ENCODE measurements around the gene DAW1. TPM values are rescaled to one million over a fixed set of nuclear protein-coding genes. Genes with fewer than 3 reads are reported as not detected.
A peak's percentile ranks its signal among the peaks of the same experiment; 100 is the strongest.
"Not testable (repeated sequence)": the region's sequence is repeated elsewhere in the genome, so short reads cannot be mapped to it uniquely, and the experiment has no call there.

The DAW1 gene
- polyA plus RNA-seq, 1 of the 3 experiments (the other 2 are of a cell fraction): 1.2 TPM

DNA sequence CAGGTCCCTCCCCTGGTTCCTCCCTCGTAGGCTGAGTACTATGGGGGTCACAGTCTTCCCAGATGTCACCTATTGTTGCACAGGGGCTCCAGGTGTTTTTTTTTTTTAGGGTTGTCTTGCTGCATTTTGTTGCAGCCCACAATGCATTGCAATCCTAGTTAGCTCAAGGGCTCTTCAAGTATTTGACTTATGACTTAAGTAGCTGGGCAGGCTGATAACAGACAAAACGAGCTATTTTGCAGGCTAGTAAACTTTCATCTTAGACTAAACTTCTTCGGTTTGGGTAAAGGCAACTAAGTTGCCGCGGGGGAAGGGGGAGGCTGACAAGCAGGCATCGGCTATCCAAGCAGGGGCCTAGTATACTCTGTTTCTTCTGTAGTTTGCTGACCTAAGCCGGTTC is 64.8 kb downstream of the DAW1 start:
- H3K79me2 ChIP-seq (ENCODE audit: insufficient read depth); H3K9me2 ChIP-seq; H3K27me3 ChIP-seq (ENCODE audit: insufficient read depth); H3K4me3 ChIP-seq (ENCODE audit: low read depth in 2 of 2, low read length in 1 of 2); H2AFZ ChIP-seq (ENCODE audit: low read depth); H3K4me2 ChIP-seq; H3F3A ChIP-seq (replicated peaks; ENCODE audit: insufficient read depth); H3K9ac ChIP-seq; H4K20me1 ChIP-seq (ENCODE audit: insufficient read depth); H3K27ac ChIP-seq (ENCODE audit: low read depth in 2 of 2, low read length in 1 of 2); H3K36me3 ChIP-seq (replicated peaks in 1 of 2; ENCODE audit: control insufficient read depth in 1 of 2, insufficient read depth in 2 of 2, low read length in 1 of 2); POLR2A ChIA-PET; DNase-seq; H3K9me3 ChIP-seq: not testable (repeated sequence)
- 44% methylated on average over 7 of the region's 7 CpGs for WGBS (ENCODE audit: low lambda C conversion rate)
- CTCF ChIA-PET: interaction anchor here (1.5 kb wide), 1 partner anchor 46 kb away, joined by 5 read pairs; no protein-coding TSS in a partner anchor
- peaks cover 0 to 13% of the 10 kb centered on the region in 2 experiments; a peak in 1 of 4 replicates for H3K4me1 ChIP-seq (ENCODE audit: control insufficient read depth in 1 of 2, insufficient read depth in 2 of 2, low read depth in 1 of 2, low read length in 1 of 2)

- Histone ChIP-seq H3K27ac (ENCODE audit: low read depth in 2 of 2, low read length in 1 of 2) (no peak overlapping the region), H3K4me3 (ENCODE audit: low read depth in 2 of 2, low read length in 1 of 2) (peak overlapping the region in 1 of 2 experiments; percentile 32; a peak in 2 of 4 replicates), H3K27me3 (ENCODE audit: insufficient read depth) (no peaks in the 10 kb centered on the region), H3K4me2 (no peak overlapping the region), H2AFZ (ENCODE audit: low read depth) (peak overlapping the region; percentile 69; the same call in 1 of the 2 replicates), H4K20me1 (ENCODE audit: insufficient read depth) (no peaks in the 10 kb centered on the region), H3K9ac (no peak overlapping the region), H3F3A (replicated peaks; ENCODE audit: insufficient read depth) (no peaks in the 10 kb centered on the region), H3K9me2 (no peaks in the 10 kb centered on the region), H3K36me3 (replicated peaks in 1 of 2; ENCODE audit: control insufficient read depth in 1 of 2, insufficient read depth in 2 of 2, low read length in 1 of 2) (no peaks in the 10 kb centered on the region), H3K9me3 (no peaks in the 10 kb centered on the region), H3K4me1 (ENCODE audit: control insufficient read depth in 1 of 2, insufficient read depth in 2 of 2, low read depth in 1 of 2, low read length in 1 of 2) (no peaks in the 10 kb centered on the region), H3K79me2 (ENCODE audit: insufficient read depth) (no peaks in the 10 kb centered on the region)
- ChIA-PET CTCF (interaction anchor here (1.0 to 2.3 kb wide), 4 partner anchors 48 to 718 kb away, joined by 3 to 8 read pairs (median 4); no protein-coding TSS in a partner anchor), POLR2A (no interaction called here)
- 11% methylated on average over 11 of the region's 11 CpGs for WGBS (ENCODE audit: low lambda C conversion rate)
- peak; percentile 31 for DNase-seq
- no peak for TF ChIP-seq REST (IDR thresholded peaks at IDR 0.05; ENCODE audit: low read depth, low read length)
- TF ChIP-seq CTCF (IDR thresholded peaks at IDR 0.05): peak; percentile 72
- TF ChIP-seq FOSL2 (IDR thresholded peaks at IDR 0.05; ENCODE audit: borderline replicate concordance, low read depth): no peak
- TF ChIP-seq CHD2 (IDR thresholded peaks at IDR 0.05; ENCODE audit: low read length, partially characterized antibody): no peak
- TF ChIP-seq USF1 (IDR thresholded peaks at IDR 0.05; ENCODE audit: borderline replicate concordance, low read depth): no peak
- TF ChIP-seq USF2 (IDR thresholded peaks at IDR 0.05; ENCODE audit: borderline replicate concordance, low read depth, low read length): no peak
- TF ChIP-seq SIN3A (IDR thresholded peaks at IDR 0.05; ENCODE audit: borderline replicate concordance, low read depth, low read length): no peak
- no peak for TF ChIP-seq EZH2phosphoT487 (IDR thresholded peaks at IDR 0.05; ENCODE audit: borderline replicate concordance, low read depth)
- TF ChIP-seq FOXJ3 (CRISPR knock-in tag; IDR thresholded peaks at IDR 0.05): no peak
- peak; percentile 37; the same call in 1 of the 2 replicates for TF ChIP-seq SMC3 (IDR thresholded peaks at IDR 0.05; ENCODE audit: low read depth, low read length)
- TF ChIP-seq, protein P1, sequence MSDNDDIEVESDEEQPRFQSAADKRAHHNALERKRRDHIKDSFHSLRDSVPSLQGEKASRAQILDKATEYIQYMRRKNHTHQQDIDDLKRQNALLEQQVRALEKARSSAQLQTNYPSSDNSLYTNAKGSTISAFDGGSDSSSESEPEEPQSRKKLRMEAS (IDR thresholded peaks at IDR 0.05; ENCODE audit: low read depth): no peak
- TF ChIP-seq RCOR1 (IDR thresholded peaks at IDR 0.05; ENCODE audit: low read length): no peak
- no peak for TF ChIP-seq RFX5 (IDR thresholded peaks at IDR 0.05; ENCODE audit: low read length)
- TF ChIP-seq RAD21 (IDR thresholded peaks at IDR 0.05; ENCODE audit: low read length): peak; percentile 61
Measured at GRCh38 chr2:227939271-227940027, 68.0 kb downstream of the DAW1 start.

Measured in SK-N-SH (cell line).